Stomach (tissue), 9 donors: ENCODE measurements around the gene FOXO6. TPM values are rescaled to one million over a fixed set of nuclear protein-coding genes. Genes with fewer than 3 reads are reported as not detected.
A peak's percentile ranks its signal among the peaks of the same experiment; 100 is the strongest.

Source experiments
- DNase-seq, 2 donors: peaks; one replicate each; pipeline versions ENCODE4 v3.0.0 to v3.0.0-alpha.2; 2013 to 2019
- H3K27ac ChIP-seq, 5 donors: fragments of 200-600 bp in 4 of 5; sonication (generic) in 4 of 5; one replicate each; pipeline ENCODE4 v1.5.1; 2013 to 2019; ENCODE audit warnings: mild to moderate bottlenecking in 1 of 5, moderate library complexity in 1 of 5
- H3K27me3 ChIP-seq, 3 donors: fragments of 200-600 bp; sonication (generic); one replicate each; pipeline ENCODE4 v1.5.1; 2017 to 2019; ENCODE audit warnings: mixed run types in 1 of 3
- H3K36me3 ChIP-seq, 4 donors: fragments of 200-600 bp; sonication (generic); 1 replicate in 3 of 4; 2 replicates in 1 of 4; pipeline ENCODE4 v1.5.1; 2016 to 2019
- H3K4me1 ChIP-seq, 4 donors: fragments of 200-600 bp; sonication (generic); one replicate each; pipeline ENCODE4 v1.5.1; 2016 to 2019
- H3K4me3 ChIP-seq, 4 donors: fragments of 200-600 bp; sonication (generic) in 3 of 4; one replicate each; pipeline ENCODE4 v1.5.1; 2016 to 2019; ENCODE audit warnings: mild to moderate bottlenecking in 1 of 4
- H3K9me3 ChIP-seq, 4 donors: fragments of 200-600 bp; sonication (generic); one replicate each; pipeline ENCODE4 v1.5.1; 2016 to 2019
- CTCF ChIP-seq, 7 experiments: fragments of 450-650 bp in 4 of 7; fragments of 200-600 bp in 3 of 7; sonication (generic) in 3 of 7; IDR thresholded peaks; one replicate each; pipeline ENCODE4 v1.5.1; 2016 to 2019; ENCODE audit warnings: antibody characterized with exemption in 7 of 7, control low read depth in 2 of 7, mild to moderate bottlenecking in 1 of 7
- EP300 ChIP-seq: sonication (generic); formaldehyde crosslinking; IDR thresholded peaks from one replicate; pipeline ENCODE4 v1.6.1; 2017; ENCODE audit warnings: antibody characterized with exemption
- POLR2A ChIP-seq, 4 donors: fragments of 450-650 bp; IDR thresholded peaks; one replicate each; pipeline ENCODE4 v1.6.1; 2016; ENCODE audit warnings: antibody characterized with exemption in 4 of 4, control low read depth in 2 of 4, mild to moderate bottlenecking in 1 of 4, moderate library complexity in 1 of 4
- POLR2AphosphoS5 ChIP-seq, 3 donors: sonication (generic); formaldehyde crosslinking; IDR thresholded peaks; one replicate each; pipeline ENCODE4 v1.6.1; 2016; ENCODE audit warnings: antibody characterized with exemption in 3 of 3
- WGBS, 5 donors: extraction: QIAGEN DNeasy Blood & Tissue Kit in 3 of 5; methylation state at CpG; one replicate each; pipeline versions ENCODE4 v1.1.5 to v1.1.7; 2013 to 2018; 5-methylcytosine and 5-hydroxymethylcytosine counted together
- intact Hi-C: fragments of 100-400 bp; cut with DNase I; formaldehyde crosslinking; loops from one replicate; pipeline ENCODE4 v1.15.1; 2023; ENCODE audit warnings: low total_unique reads
- polyA plus RNA-seq, 3 donors: library from polyadenylated mRNA; stranded (reverse); fragments of 200-250 nt; gene quantifications; one replicate each; pipeline ENCODE4 v1.2.3, GENCODE V29; 2013
- total RNA-seq, 5 donors: library from RNA; depleted of rRNA; stranded (reverse); fragments of >200 nt; gene quantifications; one replicate each; pipeline versions ENCODE4 v1.1.0 to v1.2.3, GENCODE V29; 2014 to 2016
- donor health status: healthy with polysubstance abuse.
- donor health status: Bipolar disorder and iron deficiency.
- donor health status: healthy.

FOXO6 gene
- total and polyA plus RNA-seq, 8 donors: under 0.01 to 1.1 (median 0.60) TPM; not detected in 4

- DNase-seq: no peak
- Histone ChIP-seq H3K27ac (no peak overlapping the region), H3K4me3 (no peak overlapping the region), H3K36me3 (no peaks in the 10 kb centered on the region), H3K4me1 (peaks cover 0 to 23% (median 14%) of the 10 kb centered on the region in 4 donors), H3K9me3 (no peaks in the 10 kb centered on the region), H3K27me3 (peaks cover 0 to 17% (median 0%) of the 10 kb centered on the region in 3 donors)
- TF ChIP-seq POLR2A (IDR thresholded peaks at IDR 0.05) (no peak), EP300 (no peak), POLR2AphosphoS5 (IDR thresholded peaks at IDR 0.05) (no peak), CTCF (IDR thresholded peaks at IDR 0.05) (no peak)
- WGBS, 5 donors: 82 to 92% (median 86%) methylated on average over 3 of the region's 3 CpGs
- intact Hi-C loops: no loop called here
These were observed 59.6 kb downstream of the FOXO6 start for GRCh38 chr1:41420860-41421259.

GRCh38 chr1:41422306-41422705 lies 61.1 kb downstream of the FOXO6 start:
- Histone ChIP-seq H3K4me1 (peaks cover 0 to 18% (median 14%) of the 10 kb centered on the region in 4 donors), H3K27me3 (peaks cover 0 to 5% (median 0%) of the 10 kb centered on the region in 3 donors), H3K9me3 (no peaks in the 10 kb centered on the region), H3K36me3 (no peaks in the 10 kb centered on the region), H3K27ac (no peak overlapping the region), H3K4me3 (no peak overlapping the region)
- DNase-seq: no peak
- no peak for TF ChIP-seq EP300
- no peak for TF ChIP-seq POLR2A (IDR thresholded peaks at IDR 0.05)
- TF ChIP-seq POLR2AphosphoS5 (IDR thresholded peaks at IDR 0.05): no peak
- 82 to 91% (median 85%) methylated on average over 6 of the region's 6 CpGs for WGBS, 5 donors
- intact Hi-C loops: no loop called here

- Histone ChIP-seq H3K27me3 (peaks cover 0 to 5% (median 0%) of the 10 kb centered on the region in 3 donors), H3K9me3 (no peaks in the 10 kb centered on the region), H3K4me1 (peaks cover 0 to 13% (median 8%) of the 10 kb centered on the region in 4 donors), H3K36me3 (no peaks in the 10 kb centered on the region), H3K4me3 (no peak overlapping the region), H3K27ac (no peak overlapping the region)
- peak in 4 of 7 experiments; percentile 5 to 22 (median 12) for TF ChIP-seq CTCF (IDR thresholded peaks at IDR 0.05)
- TF ChIP-seq EP300: no peak
- no peak for TF ChIP-seq POLR2AphosphoS5 (IDR thresholded peaks at IDR 0.05)
- no peak for TF ChIP-seq POLR2A (IDR thresholded peaks at IDR 0.05)
- intact Hi-C loops: no loop called here
- 45 to 66% (median 55%) methylated on average over 25 to 38 of the region's 38 CpGs for WGBS, 5 donors
- peak in 1 of 2 donors; percentile 48 for DNase-seq
These were observed 62.4 kb downstream of the FOXO6 start for GRCh38 chr1:41423511-41424191.

- Histone ChIP-seq H3K4me1 (peaks cover 0 to 9% (median 2%) of the 10 kb centered on the region in 4 donors), H3K27ac (no peak overlapping the region), H3K9me3 (no peaks in the 10 kb centered on the region), H3K27me3 (peaks cover 0 to 5% (median 0%) of the 10 kb centered on the region in 3 donors), H3K36me3 (no peaks in the 10 kb centered on the region), H3K4me3 (no peak overlapping the region)
- intact Hi-C loops: no loop called here
- DNase-seq: no peak
- TF ChIP-seq POLR2A (IDR thresholded peaks at IDR 0.05) (peak in 1 of 4 donors; percentile 12), EP300 (no peak)
- 78 to 96% (median 93%) methylated on average over 4 of the region's 4 CpGs for WGBS, 5 donors
These were observed 63.4 kb downstream of the FOXO6 start for GRCh38 chr1:41424581-41425118.

- WGBS, 5 donors: 95 to 98% (median 95%) methylated on average over 2 of the region's 2 CpGs
- no peaks in the 10 kb centered on the region for H3K9me3 ChIP-seq
- intact Hi-C loops: no loop called here
- no peak for DNase-seq
- peaks cover 0 to 17% (median 3%) of the 10 kb centered on the region in 4 donors for H3K4me1 ChIP-seq
- peaks cover 0 to 5% (median 0%) of the 10 kb centered on the region in 3 donors for H3K27me3 ChIP-seq
- no peak for TF ChIP-seq EP300
- no peak for TF ChIP-seq POLR2A (IDR thresholded peaks at IDR 0.05)
- TF ChIP-seq POLR2AphosphoS5 (IDR thresholded peaks at IDR 0.05): no peak
- TF ChIP-seq CTCF (IDR thresholded peaks at IDR 0.05): no peak
- no peak overlapping the region for H3K4me3 ChIP-seq
- H3K36me3 ChIP-seq: no peaks in the 10 kb centered on the region
- H3K27ac ChIP-seq: no peak overlapping the region
These were observed 64.1 kb downstream of the FOXO6 start for GRCh38 chr1:41425369-41425768.
